SU-DHL-6 (cell line): ENCODE results near the gene SLC22A13.
"Not testable (repeated sequence)": the region's sequence is repeated elsewhere in the genome, so short reads cannot be mapped to it uniquely, and the experiment has no call there.

Experiments used
- H2AFZ ChIP-seq: fragments of 200-600 bp; sonication (generic); 2 replicates; pipeline ENCODE4 v1.6.1; 2014; ENCODE audit warnings: low read depth, mild to moderate bottlenecking, moderate library complexity, mixed read lengths, antibody characterized with exemption, low read length; ENCODE audit not compliant: severe bottlenecking
- H3F3A ChIP-seq: fragments of 200-600 bp; shearing (Covaris generic); 2 replicates; pipeline ENCODE4 v1.6.0; 2016; ENCODE audit warnings: antibody characterized with exemption, mild to moderate bottlenecking; ENCODE audit not compliant: insufficient read depth
- H3K27ac ChIP-seq: fragments of 200-600 bp; sonication (generic); 2 replicates; pipeline ENCODE4 v1.5.1; 2016; ENCODE audit warnings: low read depth, mild to moderate bottlenecking, low read length, moderate library complexity, mixed read lengths
- H3K27me3 ChIP-seq: fragments of 200-600 bp; sonication (generic), shearing (Covaris generic); 2 replicates; pipeline ENCODE4 v1.6.0; 2014; ENCODE audit warnings: mild to moderate bottlenecking, low read length
- H3K36me3 ChIP-seq: fragments of 200-600 bp; sonication (generic); 2 replicates; pipeline ENCODE4 v1.6.1; 2014; ENCODE audit warnings: mild to moderate bottlenecking, low read length, mixed read lengths
- H3K4me2 ChIP-seq: fragments of 300-600, 200-600 bp; shearing (Covaris generic), sonication (generic); 2 replicates; pipeline ENCODE4 v1.6.0; 2014; ENCODE audit warnings: low read length, low read depth, mild to moderate bottlenecking; ENCODE audit not compliant: poor library complexity, severe bottlenecking
- H3K4me3 ChIP-seq: fragments of 200-600 bp; sonication (generic); 2 replicates; pipeline ENCODE4 v1.5.1; 2014; ENCODE audit warnings: antibody characterized with exemption, low read length, mild to moderate bottlenecking, mixed read lengths; ENCODE audit not compliant: insufficient read depth, poor library complexity, severe bottlenecking
- H3K79me2 ChIP-seq: fragments of 200-600 bp; sonication (generic); 2 replicates; pipeline ENCODE4 v1.6.1; 2014; ENCODE audit warnings: mild to moderate bottlenecking, low read length, moderate library complexity; ENCODE audit not compliant: insufficient read depth
- H3K9ac ChIP-seq: fragments of 200-600 bp; sonication (generic); 2 replicates; pipeline ENCODE4 v1.7.0; 2014; ENCODE audit warnings: mild to moderate bottlenecking, low read length
- H3K9me2 ChIP-seq: fragments of 200-600 bp; sonication (generic); replicated peaks from 2 replicates; pipeline ENCODE4 v1.6.1; 2014; ENCODE audit warnings: low read length; ENCODE audit not compliant: insufficient read depth
- H3K9me3 ChIP-seq: fragments of 200-600 bp; sonication (generic); 2 replicates; pipeline ENCODE4 v1.6.1; 2014; ENCODE audit warnings: low read length, mixed read lengths; ENCODE audit not compliant: insufficient read depth
- H4K20me1 ChIP-seq: fragments of 200-600 bp; sonication (generic); 2 replicates; pipeline ENCODE4 v1.6.1; 2014; ENCODE audit warnings: low read depth, mild to moderate bottlenecking, antibody characterized with exemption, low read length, moderate library complexity, mixed read lengths
- CTCF ChIP-seq: fragments of 200-600 bp; sonication (generic); IDR thresholded peaks from one replicate; pipeline ENCODE4 v1.5.1; 2017; ENCODE audit warnings: antibody characterized with exemption, mild to moderate bottlenecking, low read length, moderate library complexity; ENCODE audit not compliant: insufficient read depth, poor library complexity, severe bottlenecking
- EZH2phosphoT487 ChIP-seq: fragments of 200-600 bp; sonication (generic), shearing (Covaris generic); conservative IDR thresholded peaks from 2 replicates; pipeline ENCODE4 v1.6.1; 2018; ENCODE audit warnings: mild to moderate bottlenecking, antibody characterized with exemption, low read length, moderate library complexity, mixed read lengths

SLC22A13 gene

GRCh38 chr3:38318766-38319671 lies 53.4 kb downstream of the SLC22A13 start:
- Histone ChIP-seq H3K36me3 (no peaks in the 10 kb centered on the region), H3K79me2 (no peaks in the 10 kb centered on the region), H3K9ac (no peak overlapping the region), H3K27me3 (no peaks in the 10 kb centered on the region), H3F3A (no peaks in the 10 kb centered on the region), H3K4me3 (no peak overlapping the region), H3K27ac (no peak overlapping the region), H3K4me2 (no peak overlapping the region), H4K20me1 (no peaks in the 10 kb centered on the region), H2AFZ (no peak overlapping the region), H3K9me2 (no peaks in the 10 kb centered on the region), H3K9me3 (no peaks in the 10 kb centered on the region)
- TF ChIP-seq EZH2phosphoT487 (no peak), CTCF (no peak)

- not testable (repeated sequence) for H2AFZ ChIP-seq, H3K9me3 ChIP-seq, H3K4me3 ChIP-seq, H3K27ac ChIP-seq, H3K36me3 ChIP-seq, H3K27me3 ChIP-seq, H3K9me2 ChIP-seq, H4K20me1 ChIP-seq, H3K79me2 ChIP-seq, H3F3A ChIP-seq, H3K9ac ChIP-seq, H3K4me2 ChIP-seq
These were observed 55.0 kb downstream of the SLC22A13 start for GRCh38 chr3:38320638-38321037.

GRCh38 chr3:38323060-38323459 lies 57.4 kb downstream of the SLC22A13 start:
- no peak overlapping the region for H3K4me3 ChIP-seq
- no peaks in the 10 kb centered on the region for H3K36me3 ChIP-seq
- H3K9me2 ChIP-seq, result no peaks in the 10 kb centered on the region
- H3K27me3 ChIP-seq, result no peaks in the 10 kb centered on the region
- no peak overlapping the region for H3K4me2 ChIP-seq
- H3K79me2 ChIP-seq, result no peaks in the 10 kb centered on the region
- H3K9me3 ChIP-seq, result no peaks in the 10 kb centered on the region
- H3F3A ChIP-seq, result no peaks in the 10 kb centered on the region
- no peak overlapping the region for H3K9ac ChIP-seq
- H4K20me1 ChIP-seq, result no peaks in the 10 kb centered on the region
- TF ChIP-seq EZH2phosphoT487, result no peak
- TF ChIP-seq CTCF, result no peak
- no peak overlapping the region for H3K27ac ChIP-seq
- H2AFZ ChIP-seq, result no peak overlapping the region

GRCh38 chr3:38325256-38325655 lies 59.6 kb downstream of the SLC22A13 start:
- Histone ChIP-seq H3K36me3 (no peaks in the 10 kb centered on the region), H3K9ac (no peak overlapping the region), H3K4me2 (no peak overlapping the region), H3K4me3 (no peak overlapping the region), H3K9me2 (no peaks in the 10 kb centered on the region), H2AFZ (no peak overlapping the region), H3K27ac (no peak overlapping the region), H3K27me3 (no peaks in the 10 kb centered on the region), H3K9me3 (no peaks in the 10 kb centered on the region), H3F3A (no peaks in the 10 kb centered on the region), H3K79me2 (no peaks in the 10 kb centered on the region), H4K20me1 (no peaks in the 10 kb centered on the region)
- TF ChIP-seq CTCF, result no peak
